GM18520 (cell line): ENCODE measurements around the gene SLC25A36.
"Not testable (repeated sequence)": the region's sequence is repeated elsewhere in the genome, so short reads cannot be mapped to it uniquely, and the experiment has no call there.

Experiments
- ATAC-seq: cut with Tn5 transposase; IDR thresholded peaks from one replicate; pipeline ENCODE4 v1.9.1; 2021; ENCODE audit not compliant: unreplicated experiment

SLC25A36 gene

DNA sequence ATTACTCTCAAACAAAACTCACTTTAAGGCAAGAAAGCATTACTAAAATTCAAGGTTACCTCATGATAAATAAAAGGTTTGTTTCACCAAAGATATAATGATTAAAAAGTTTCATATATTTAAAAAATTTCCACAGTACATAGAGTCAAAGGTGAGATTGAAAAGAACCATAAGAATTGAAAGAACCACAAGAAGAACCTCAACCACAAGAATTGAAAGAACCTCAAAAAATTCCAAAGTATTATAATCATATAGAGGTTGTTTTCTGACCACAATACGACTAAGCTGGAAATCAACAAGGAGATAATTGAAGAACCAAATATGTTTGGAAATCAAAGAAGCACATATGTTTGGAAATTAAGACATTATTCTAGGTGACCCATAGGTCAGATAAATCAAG, 52.7 kb downstream of the SLC25A36 start:
- no peak for ATAC-seq

DNA sequence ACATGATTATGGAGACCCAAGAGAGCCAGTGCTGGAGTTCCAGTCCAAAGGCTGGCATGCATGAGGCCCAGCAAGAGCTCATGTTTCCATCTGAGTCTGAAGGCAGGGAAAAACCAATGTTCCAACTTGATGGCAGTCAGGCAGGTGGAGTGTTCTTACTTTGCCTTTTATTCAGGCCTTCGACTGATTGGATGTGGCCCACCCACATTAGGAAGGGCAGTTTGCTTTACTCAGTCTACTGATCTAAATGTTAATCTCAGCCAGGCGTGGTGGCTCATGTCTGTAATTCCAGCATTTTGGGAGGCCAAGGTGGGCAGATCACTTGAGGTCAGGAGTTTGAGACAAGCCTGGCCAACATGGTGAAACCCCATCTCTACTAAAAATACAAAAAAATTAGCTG, 53.2 kb downstream of the SLC25A36 start:
- not testable (repeated sequence) for ATAC-seq

DNA sequence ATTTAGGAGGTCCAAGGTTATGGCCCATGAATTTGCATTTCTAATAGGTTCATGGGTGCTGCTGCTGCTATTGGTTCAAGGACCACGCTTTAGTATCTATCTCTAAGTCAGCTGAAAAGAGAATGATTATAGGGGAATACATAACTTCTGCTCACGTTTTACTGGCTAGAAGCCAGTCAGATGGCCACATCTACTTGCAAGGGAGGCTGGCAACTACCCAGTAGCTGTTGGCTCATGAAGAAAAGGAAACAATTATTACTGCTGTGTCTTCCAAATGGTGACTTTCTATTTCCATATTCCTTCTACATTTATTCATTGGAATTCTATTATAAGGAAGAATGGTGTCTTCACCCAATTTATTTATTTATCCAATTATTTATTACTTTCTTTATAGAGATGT, 54.2 kb downstream of the SLC25A36 start:
- no peak for ATAC-seq

DNA sequence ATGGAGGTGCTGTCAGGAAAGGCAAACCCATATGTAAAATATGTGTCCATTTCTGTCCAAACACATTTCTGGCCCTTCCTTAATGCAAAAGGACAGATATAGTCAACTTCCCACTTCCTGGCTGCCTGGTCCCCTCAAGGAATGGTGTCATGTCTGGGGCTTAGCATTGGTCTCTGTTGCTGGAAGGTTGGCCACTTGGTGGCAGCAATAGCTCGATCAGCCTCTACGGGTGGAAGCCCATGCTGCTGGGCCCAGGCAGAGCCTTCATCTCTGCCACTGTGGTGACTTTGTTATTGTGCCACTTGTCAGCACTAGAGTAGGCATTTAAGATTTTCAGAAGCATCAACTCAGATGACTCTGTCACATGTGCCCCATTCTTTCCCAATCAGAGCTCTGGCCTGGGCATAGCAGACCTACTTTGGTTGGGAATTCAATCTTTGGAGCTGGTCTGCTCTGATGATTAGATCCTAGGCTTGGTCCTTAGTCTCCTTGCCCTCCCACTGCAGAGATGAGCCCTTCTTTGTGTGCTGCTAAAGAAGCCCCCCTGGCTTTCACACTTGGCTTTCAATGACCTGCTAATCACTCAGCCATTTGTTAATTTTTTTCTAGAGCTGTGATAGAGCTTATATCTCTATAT, 58.5 kb downstream of the SLC25A36 start:
- ATAC-seq = no peak

DNA sequence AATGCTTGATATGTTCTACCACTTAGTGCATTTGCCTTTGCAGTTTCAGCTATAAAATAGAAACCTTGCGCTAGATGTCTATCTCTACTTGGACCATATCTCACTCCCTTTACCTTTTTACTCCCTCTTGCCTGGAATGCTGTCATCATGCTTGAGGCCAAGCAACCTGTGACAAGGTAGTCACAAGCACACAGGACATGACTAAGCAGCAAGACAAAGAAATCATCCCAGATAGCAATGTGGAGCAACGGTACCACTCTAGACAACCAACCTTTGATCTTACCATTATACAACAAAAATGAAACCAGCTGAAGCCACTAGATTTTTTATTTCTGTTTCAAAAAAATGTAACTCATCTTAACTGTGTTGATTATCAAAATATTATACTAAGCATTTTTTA, 59.0 kb downstream of the SLC25A36 start:
- no peak for ATAC-seq

DNA sequence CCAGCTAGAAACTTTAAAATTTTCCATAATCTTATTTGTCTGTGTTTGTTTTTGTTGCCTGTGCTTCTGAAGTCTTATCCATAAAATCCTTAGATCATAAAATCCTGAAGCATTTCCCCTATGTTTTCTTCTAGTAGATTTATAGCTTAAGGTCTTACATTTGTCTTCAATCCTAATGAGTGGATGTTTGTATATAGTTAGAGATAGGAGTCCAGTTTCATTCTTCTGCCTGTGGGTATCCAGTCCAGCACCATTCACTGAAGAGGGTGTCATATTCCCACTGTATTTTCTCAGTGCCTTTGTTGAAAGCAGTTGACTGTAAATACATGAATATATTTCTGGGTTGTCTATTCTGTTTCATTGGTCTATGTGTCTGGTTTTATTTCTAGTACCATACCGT, 64.7 kb downstream of the SLC25A36 start:
- ATAC-seq = no peak

DNA sequence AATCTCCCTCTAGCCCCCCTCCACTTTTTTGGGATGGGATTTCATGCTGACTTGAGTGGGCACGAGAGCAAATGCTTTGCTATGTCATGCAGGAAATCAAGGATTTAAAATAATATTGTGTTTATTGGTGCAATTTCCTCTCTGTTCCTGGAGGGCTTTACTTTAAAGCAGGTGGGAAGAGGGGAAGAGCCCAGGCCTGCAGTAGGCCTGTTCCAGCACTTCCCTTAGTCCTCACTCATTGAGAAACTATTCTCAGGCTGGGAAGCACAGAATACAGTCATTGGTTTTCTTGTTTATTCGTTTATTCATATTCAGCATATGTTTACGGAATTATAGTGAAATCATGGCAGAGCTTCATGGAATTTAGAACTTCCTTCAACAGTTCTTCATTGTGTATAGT, 67.9 kb downstream of the SLC25A36 start:
- ATAC-seq = no peak

DNA sequence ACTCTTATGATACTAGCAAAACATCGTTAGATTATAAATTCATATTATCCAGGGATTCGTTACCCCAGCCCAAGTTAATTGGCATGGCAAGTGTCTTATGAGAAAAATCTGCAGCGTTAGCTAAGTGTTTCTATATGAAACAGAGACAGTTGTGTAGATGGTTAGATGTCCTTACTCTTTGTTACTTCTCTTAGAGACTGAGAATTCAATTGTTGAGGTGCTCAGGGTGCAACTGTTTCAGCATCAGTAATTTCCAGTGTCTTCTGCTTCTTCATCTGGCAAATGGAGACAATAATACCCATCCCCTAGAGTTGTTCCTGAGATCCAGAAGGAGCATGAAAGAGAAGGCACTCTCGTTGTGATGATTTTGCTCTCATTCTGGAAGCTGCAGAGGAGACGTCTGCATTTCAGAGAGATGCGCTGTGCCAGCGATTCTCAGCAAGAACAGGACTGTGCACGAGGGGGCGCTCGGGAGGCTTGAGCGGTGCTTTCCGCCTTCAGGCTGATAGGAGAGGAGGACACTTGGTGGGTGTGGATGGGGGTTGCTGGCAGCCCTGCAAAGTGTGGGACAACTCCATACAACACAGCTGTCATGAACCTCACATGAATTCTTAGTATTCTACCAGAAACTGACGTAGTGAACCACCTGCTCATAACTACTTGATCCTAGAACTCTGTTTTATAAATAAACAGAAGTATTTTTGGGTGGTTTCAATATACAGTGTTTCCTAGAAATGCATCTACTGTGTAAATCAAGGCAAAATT, 69.8 kb downstream of the SLC25A36 start:
- ATAC-seq = peak; percentile 62

DNA sequence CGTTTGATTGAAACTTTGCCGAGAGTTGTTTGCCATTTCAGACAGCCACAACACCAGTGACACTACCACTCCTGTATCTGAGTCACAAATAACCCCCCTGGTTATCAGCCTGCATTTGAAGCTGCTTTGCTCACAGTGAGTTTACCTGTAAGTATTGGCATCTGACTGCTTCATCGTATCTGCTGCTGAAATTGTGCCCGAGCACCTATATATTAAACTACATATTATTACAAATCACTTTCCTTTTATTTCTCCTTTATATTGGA, 70.3 kb downstream of the SLC25A36 start:
- ATAC-seq = no peak

DNA sequence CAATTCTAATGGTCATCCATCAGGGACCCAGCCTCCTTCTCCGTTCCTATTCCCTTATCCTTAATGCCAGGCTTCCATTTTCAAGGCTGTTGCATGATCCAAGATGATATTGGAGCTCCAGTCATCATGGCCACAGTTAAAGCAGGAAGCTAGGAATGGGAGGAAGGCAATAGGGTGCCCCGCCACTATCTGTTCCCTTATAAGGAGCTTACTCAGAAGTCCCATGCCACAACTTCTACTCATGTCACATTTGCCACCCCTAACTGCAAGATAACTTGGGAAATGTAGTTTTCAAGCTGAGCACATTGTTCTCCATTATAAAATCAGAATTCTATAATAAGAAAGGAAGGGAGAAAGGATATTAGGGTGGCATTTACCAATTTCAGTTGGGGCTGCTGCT, 70.9 kb downstream of the SLC25A36 start:
- no peak for ATAC-seq

DNA sequence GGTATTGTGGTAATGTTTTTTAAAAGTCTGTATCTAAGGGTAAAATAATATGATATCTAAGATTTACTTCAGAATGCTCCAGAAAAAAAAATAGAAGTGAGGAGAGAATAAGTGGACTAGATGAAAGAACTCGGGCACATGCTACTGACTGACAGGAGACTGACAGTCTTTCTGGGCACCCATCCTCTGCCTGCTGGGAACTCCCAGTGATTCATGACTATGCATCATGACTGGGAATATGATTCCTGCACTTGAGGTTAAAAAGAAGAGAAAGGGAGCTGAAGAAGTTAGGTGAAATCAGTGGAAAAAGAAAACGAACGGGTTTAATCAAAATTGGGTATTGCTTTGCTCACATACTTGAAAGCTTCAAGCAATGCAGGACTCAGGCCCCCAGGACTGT, 73.8 kb downstream of the SLC25A36 start:
- no peak for ATAC-seq

DNA sequence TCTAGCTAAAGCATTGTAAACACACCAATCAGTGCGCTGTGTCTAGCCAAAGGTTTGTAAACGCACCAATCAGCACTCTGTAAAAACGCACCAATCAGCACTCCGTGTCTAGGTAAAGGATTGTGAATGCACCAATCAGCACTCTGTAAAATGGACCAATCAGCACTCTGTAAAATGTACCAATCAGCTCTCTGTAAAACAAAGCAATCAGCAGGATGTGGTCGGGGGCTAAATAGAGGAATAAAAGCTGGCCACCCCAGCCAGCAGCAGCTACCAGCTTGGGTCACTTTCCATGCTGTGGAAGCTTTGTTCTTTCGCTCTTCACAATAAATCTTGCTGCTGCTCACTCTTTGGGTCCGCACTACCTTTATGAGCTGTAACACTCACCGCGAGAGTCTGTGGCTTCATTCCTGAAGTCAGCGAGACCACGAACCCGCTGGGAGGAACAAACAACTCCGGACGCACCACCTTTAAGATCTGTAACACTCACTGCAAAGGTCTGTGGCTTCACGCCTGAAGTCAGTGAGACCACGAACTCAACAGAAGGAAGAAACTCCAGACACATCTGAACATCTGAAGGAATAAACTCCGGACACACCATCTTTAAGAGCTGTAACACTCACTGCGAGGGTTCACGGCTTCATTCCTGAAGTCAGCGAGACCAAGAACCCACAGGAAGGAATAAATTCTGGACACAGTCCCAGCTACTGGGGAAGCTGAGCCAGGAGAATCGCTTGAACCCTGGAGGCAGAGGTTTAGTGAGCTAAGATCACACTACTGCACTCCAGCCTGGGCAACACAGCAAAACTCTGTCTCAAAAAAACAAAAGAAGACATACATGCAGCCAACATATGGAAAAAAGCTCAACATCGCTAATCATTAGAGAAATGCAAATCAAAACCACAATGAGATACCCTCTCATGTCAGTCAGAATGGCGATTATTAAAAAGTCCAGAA, 76.0 kb downstream of the SLC25A36 start:
- ATAC-seq = not testable (repeated sequence)

DNA sequence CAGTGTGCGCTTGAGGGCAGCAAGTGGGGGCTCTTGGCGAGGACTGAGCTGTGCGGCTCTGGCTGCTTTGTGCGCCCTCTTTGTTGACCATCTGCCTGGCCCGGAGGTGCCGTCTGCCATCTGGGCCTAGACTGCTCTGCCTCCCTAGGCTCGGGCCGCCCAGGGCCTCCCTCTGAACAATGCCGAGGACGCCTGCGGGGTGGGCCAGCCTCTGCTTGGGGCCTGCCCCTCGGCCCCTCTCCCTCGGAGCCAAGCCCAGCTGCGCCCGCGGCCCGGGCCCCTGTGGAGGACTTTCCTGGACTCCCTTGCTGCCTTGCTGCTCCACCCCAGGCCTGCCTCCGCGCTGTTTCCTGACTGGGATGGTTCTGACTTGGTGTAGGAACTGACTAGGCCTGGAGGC, 77.6 kb downstream of the SLC25A36 start:
- ATAC-seq = no peak

DNA sequence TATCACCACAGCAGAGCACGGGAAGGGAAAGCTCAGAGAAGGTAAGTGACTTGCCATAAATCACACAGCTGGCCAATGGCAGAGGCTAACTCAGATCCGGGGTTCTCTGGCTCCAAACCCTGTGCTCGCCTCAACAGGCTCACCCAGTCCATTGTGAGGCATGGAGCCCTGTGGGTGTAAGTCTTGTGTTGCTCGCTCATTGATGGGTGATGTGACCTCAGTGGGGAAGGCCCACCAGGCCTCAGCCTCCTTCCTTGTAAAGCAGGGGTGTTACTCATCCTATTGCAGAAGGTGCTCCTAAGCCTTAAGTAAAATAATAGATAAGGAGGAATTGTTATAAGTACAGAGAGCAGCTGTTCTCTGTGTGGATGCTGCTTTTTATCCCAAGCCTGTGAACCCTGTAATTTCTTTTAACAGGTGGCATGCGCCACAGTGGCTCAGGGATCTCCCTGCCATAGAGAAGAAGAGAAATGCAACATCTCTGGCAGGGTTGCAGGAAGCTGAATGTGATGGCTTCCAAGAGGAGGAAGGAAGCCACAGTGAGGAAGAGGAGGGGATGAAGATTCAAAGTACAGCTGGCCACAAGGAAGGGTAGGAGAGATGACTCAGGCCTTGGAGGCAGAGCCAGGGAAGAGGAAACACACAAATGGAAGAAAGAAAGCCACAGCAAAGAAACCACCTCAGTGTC, 78.7 kb downstream of the SLC25A36 start:
- no peak for ATAC-seq

DNA sequence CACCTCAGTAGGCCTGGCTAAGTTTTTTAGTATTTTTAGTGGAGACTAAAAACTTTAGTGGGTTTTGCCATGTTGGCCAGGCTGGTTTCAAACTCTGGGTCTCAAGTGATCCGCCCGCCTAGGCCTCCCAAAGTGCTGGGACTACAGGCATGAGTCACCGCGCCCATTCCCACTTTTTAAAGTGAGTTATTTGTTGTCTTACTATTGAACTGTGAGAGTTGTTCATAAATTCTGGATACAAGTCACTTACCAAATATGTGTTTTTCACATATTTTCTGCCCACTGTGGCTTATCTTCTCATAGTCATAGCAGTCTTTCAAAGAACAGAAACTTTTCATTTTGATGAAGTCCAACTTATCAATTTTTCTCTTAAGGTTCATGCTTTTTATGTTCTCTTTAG, 79.6 kb downstream of the SLC25A36 start:
- ATAC-seq = no peak
